ENCODE results near the gene TMEM129. TPM values are rescaled to one million over a fixed set of nuclear protein-coding genes. Genes with fewer than 3 reads are reported as not detected.

Gene TMEM129
- total and polyA plus RNA-seq, 10 of the 15 experiments (the other 5 are each of a cell fraction or from before 2014, with no cell fraction given): 0.19 to 24.9 (median 13.2) TPM

Small RNA genes lying within 50 kb of the gene (small RNA-seq; reads per million reads assigned to genes)
- not detected for gene RF00019

Other genes starting within 250 kb of the TMEM129 start
- gene FAM53A, start 37.0 kb downstream of the TMEM129 start, total RNA-seq (2014; rRNA removed): 0.40 and 1.4 TPM in 2 replicates
- gene FAM53A, start 37.0 kb downstream of the TMEM129 start, total RNA-seq (2014; rRNA removed; fragmentation: Illumina TruSeq; extraction: Trizol): 0.32 and 0.40 TPM in 2 replicates
- gene FAM53A, start 37.0 kb downstream of the TMEM129 start, total RNA-seq (2021): 0.77 and 0.87 TPM in 2 replicates
- 0.30 and 0.37 TPM in 2 replicates for gene FAM53A, start 37.0 kb downstream of the TMEM129 start, polyA plus RNA-seq (2011; rRNA removed)
- 0.09 TPM in 1 of 2 replicates, not detected in the other for gene FAM53A, start 37.0 kb downstream of the TMEM129 start, polyA plus RNA-seq (2014; fragmentation: Illumina TruSeq; extraction: Trizol)
- gene FAM53A, start 37.0 kb downstream of the TMEM129 start, polyA plus RNA-seq (2014; fragmentation: Nextera tagmentation; extraction: Ambion mirVana): under 1 TPM in 1 of 2 experiments, not detected in 1; 0.02 TPM
- gene FAM53A, start 37.0 kb downstream of the TMEM129 start, polyA plus RNA-seq (2014; rRNA removed): 0.44 and 1.3 TPM in 2 replicates
- gene FAM53A, start 37.0 kb downstream of the TMEM129 start, polyA plus RNA-seq (2016; fragmentation: Nextera tagmentation; extraction: Ambion mirVana): under 1 TPM in 1 of 2 experiments, not detected in 1; 0.32 TPM
- gene SLBP, start 9.0 kb downstream of the TMEM129 start, total RNA-seq (2014; rRNA removed): 185 and 205 TPM in 2 replicates
- 138 and 147 TPM in 2 replicates for gene SLBP, start 9.0 kb downstream of the TMEM129 start, total RNA-seq (2014; rRNA removed; fragmentation: Illumina TruSeq; extraction: Trizol)
- 111 and 114 TPM in 2 replicates for gene SLBP, start 9.0 kb downstream of the TMEM129 start, total RNA-seq (2021)
- 168 and 247 TPM in 2 replicates for gene SLBP, start 9.0 kb downstream of the TMEM129 start, polyA plus RNA-seq (2011; rRNA removed)
- gene SLBP, start 9.0 kb downstream of the TMEM129 start, polyA plus RNA-seq (2014; fragmentation: Illumina TruSeq; extraction: Trizol): 206 and 227 TPM in 2 replicates
- 100 to 1,000 TPM in 1 of 2 experiments, 10 to 100 TPM in 1; 94.4 to 101 TPM for gene SLBP, start 9.0 kb downstream of the TMEM129 start, polyA plus RNA-seq (2014; fragmentation: Nextera tagmentation; extraction: Ambion mirVana)
- gene SLBP, start 9.0 kb downstream of the TMEM129 start, polyA plus RNA-seq (2014; rRNA removed): 142 and 148 TPM in 2 replicates
- gene SLBP, start 9.0 kb downstream of the TMEM129 start, polyA plus RNA-seq (2016; fragmentation: Nextera tagmentation; extraction: Ambion mirVana): 100 to 1,000 TPM; 277 to 278 TPM
- 48.1 and 66.7 TPM in 2 replicates for gene TACC3, start 198 bp upstream of the TMEM129 start, total RNA-seq (2014; rRNA removed)
- gene TACC3, start 198 bp upstream of the TMEM129 start, total RNA-seq (2014; rRNA removed; fragmentation: Illumina TruSeq; extraction: Trizol): 44.5 and 48.6 TPM in 2 replicates
- 120 and 121 TPM in 2 replicates for gene TACC3, start 198 bp upstream of the TMEM129 start, total RNA-seq (2021)
- 29.0 and 39.7 TPM in 2 replicates for gene TACC3, start 198 bp upstream of the TMEM129 start, polyA plus RNA-seq (2011; rRNA removed)
- gene TACC3, start 198 bp upstream of the TMEM129 start, polyA plus RNA-seq (2014; fragmentation: Illumina TruSeq; extraction: Trizol): 77.1 and 99.7 TPM in 2 replicates
- gene TACC3, start 198 bp upstream of the TMEM129 start, polyA plus RNA-seq (2014; fragmentation: Nextera tagmentation; extraction: Ambion mirVana): 1 to 10 TPM; 2.8 to 8.1 TPM
- gene TACC3, start 198 bp upstream of the TMEM129 start, polyA plus RNA-seq (2014; rRNA removed): 79.9 and 99.2 TPM in 2 replicates
- gene TACC3, start 198 bp upstream of the TMEM129 start, polyA plus RNA-seq (2016; fragmentation: Nextera tagmentation; extraction: Ambion mirVana): 100 to 1,000 TPM; 103 to 115 TPM
- 0.05 TPM in 1 of 2 replicates, not detected in the other for gene FGFR3, start 72.0 kb upstream of the TMEM129 start, total RNA-seq (2014; rRNA removed)
- gene FGFR3, start 72.0 kb upstream of the TMEM129 start, total RNA-seq (2014; rRNA removed; fragmentation: Illumina TruSeq; extraction: Trizol): not detected in 2 replicates
- gene FGFR3, start 72.0 kb upstream of the TMEM129 start, total RNA-seq (2021): 0.33 and 0.37 TPM in 2 replicates
- 0.01 and 0.05 TPM in 2 replicates for gene FGFR3, start 72.0 kb upstream of the TMEM129 start, polyA plus RNA-seq (2011; rRNA removed)
- not detected in 2 replicates for gene FGFR3, start 72.0 kb upstream of the TMEM129 start, polyA plus RNA-seq (2014; fragmentation: Illumina TruSeq; extraction: Trizol)
- gene FGFR3, start 72.0 kb upstream of the TMEM129 start, polyA plus RNA-seq (2014; fragmentation: Nextera tagmentation; extraction: Ambion mirVana): not detected
- gene FGFR3, start 72.0 kb upstream of the TMEM129 start, polyA plus RNA-seq (2014; rRNA removed): 0.26 TPM in 1 of 2 replicates, not detected in the other
- under 1 TPM in 1 of 2 experiments, not detected in 1; 0.11 TPM for gene FGFR3, start 72.0 kb upstream of the TMEM129 start, polyA plus RNA-seq (2016; fragmentation: Nextera tagmentation; extraction: Ambion mirVana)
- gene LETM1, start 134.8 kb upstream of the TMEM129 start, total RNA-seq (2014; rRNA removed): 50.4 and 57.8 TPM in 2 replicates
- 23.9 and 24.4 TPM in 2 replicates for gene LETM1, start 134.8 kb upstream of the TMEM129 start, total RNA-seq (2014; rRNA removed; fragmentation: Illumina TruSeq; extraction: Trizol)
- gene LETM1, start 134.8 kb upstream of the TMEM129 start, total RNA-seq (2021): 59.6 and 65.2 TPM in 2 replicates
- 9.6 and 18.4 TPM in 2 replicates for gene LETM1, start 134.8 kb upstream of the TMEM129 start, polyA plus RNA-seq (2011; rRNA removed)
- gene LETM1, start 134.8 kb upstream of the TMEM129 start, polyA plus RNA-seq (2014; fragmentation: Illumina TruSeq; extraction: Trizol): 8.5 and 18.5 TPM in 2 replicates
- 1 to 10 TPM; 2.6 to 4.0 TPM for gene LETM1, start 134.8 kb upstream of the TMEM129 start, polyA plus RNA-seq (2014; fragmentation: Nextera tagmentation; extraction: Ambion mirVana)
- 36.0 and 46.4 TPM in 2 replicates for gene LETM1, start 134.8 kb upstream of the TMEM129 start, polyA plus RNA-seq (2014; rRNA removed)
- gene LETM1, start 134.8 kb upstream of the TMEM129 start, polyA plus RNA-seq (2016; fragmentation: Nextera tagmentation; extraction: Ambion mirVana): 10 to 100 TPM; 37.3 to 39.4 TPM
- gene NSD2, start 150.1 kb upstream of the TMEM129 start, total RNA-seq (2014; rRNA removed): 72.5 and 73.1 TPM in 2 replicates
- 71.4 and 74.7 TPM in 2 replicates for gene NSD2, start 150.1 kb upstream of the TMEM129 start, total RNA-seq (2014; rRNA removed; fragmentation: Illumina TruSeq; extraction: Trizol)
- gene NSD2, start 150.1 kb upstream of the TMEM129 start, total RNA-seq (2021): 137 and 139 TPM in 2 replicates
- gene NSD2, start 150.1 kb upstream of the TMEM129 start, polyA plus RNA-seq (2011; rRNA removed): 44.9 and 50.2 TPM in 2 replicates
- 83.4 and 85.0 TPM in 2 replicates for gene NSD2, start 150.1 kb upstream of the TMEM129 start, polyA plus RNA-seq (2014; fragmentation: Illumina TruSeq; extraction: Trizol)
- 1 to 10 TPM; 8.6 to 9.3 TPM for gene NSD2, start 150.1 kb upstream of the TMEM129 start, polyA plus RNA-seq (2014; fragmentation: Nextera tagmentation; extraction: Ambion mirVana)
- 72.6 and 74.8 TPM in 2 replicates for gene NSD2, start 150.1 kb upstream of the TMEM129 start, polyA plus RNA-seq (2014; rRNA removed)
- 10 to 100 TPM; 42.2 to 62.0 TPM for gene NSD2, start 150.1 kb upstream of the TMEM129 start, polyA plus RNA-seq (2016; fragmentation: Nextera tagmentation; extraction: Ambion mirVana)

Data from GM12878 (cell line).